ENCODE measurements around the gene CLEC4A.

DNA sequence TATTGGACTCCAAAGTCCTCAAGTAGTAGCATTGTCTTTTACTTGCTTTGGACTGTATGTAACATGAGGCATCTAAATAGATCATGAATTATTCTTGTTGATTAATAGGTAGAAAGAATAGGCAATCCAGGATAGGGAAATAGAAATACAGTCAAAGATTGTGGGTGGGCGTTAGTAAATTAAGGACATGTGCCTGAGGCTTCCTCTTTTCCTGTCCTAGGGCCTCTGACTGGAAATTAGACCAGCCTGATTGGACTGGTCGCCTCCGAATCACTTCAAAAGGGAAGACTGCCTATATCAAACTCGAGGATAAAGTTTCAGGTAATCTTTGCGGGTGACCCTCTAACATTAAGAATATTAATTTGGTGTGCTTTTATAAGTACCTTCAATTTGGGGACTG lies 33.7 kb upstream of the CLEC4A start:
- TF ChIP-seq CTCF (IDR thresholded peaks at IDR 0.05) (no peak), POLR2A (IDR thresholded peaks at IDR 0.05) (no peak)
